ENCODE data around the gene CHST4. TPM values are rescaled to one million over a fixed set of nuclear protein-coding genes. Genes with fewer than 3 reads are reported as not detected.
"Not testable (repeated sequence)": the region's sequence is repeated elsewhere in the genome, so short reads cannot be mapped to it uniquely, and the experiment has no call there.

The CHST4 gene
- total RNA-seq, 1 donor from 2014 or later, result not detected

GRCh38 chr16:71570144-71570543, 43.9 kb downstream of the CHST4 start:
- no peak for DNase-seq

GRCh38 chr16:71572497-71573116, 46.4 kb downstream of the CHST4 start:
- no peak for DNase-seq

GRCh38 chr16:71573387-71574094, 47.3 kb downstream of the CHST4 start:
- no peak for DNase-seq

GRCh38 chr16:71574702-71575101, 48.5 kb downstream of the CHST4 start:
- DNase-seq, result no peak

GRCh38 chr16:71576971-71577370, 50.7 kb downstream of the CHST4 start, which contains the start of gene TAT:
TSS of gene TAT (minus strand) at chr16:71577092. CDS start at chr16:71576415, 677 bp downstream.
- no peak for DNase-seq

- not testable (repeated sequence) for DNase-seq
These were observed 56.3 kb downstream of the CHST4 start for GRCh38 chr16:71582553-71582848.

- DNase-seq, result no peak
These were observed 58.5 kb downstream of the CHST4 start for GRCh38 chr16:71584543-71585317.

GRCh38 chr16:71585318-71585703, 59.1 kb downstream of the CHST4 start:
- no peak for DNase-seq

Small RNA genes within 50 kb of the gene (small RNA-seq; reads per million reads assigned to genes)
- not detected for gene RNU6-1061P (ENCODE audit: low replicate concordance)

Other genes starting within 250 kb of the CHST4 start
- gene CMTR2, start 237.0 kb upstream of the CHST4 start, total RNA-seq, result 32.6 TPM
- gene CALB2, start 167.7 kb upstream of the CHST4 start, total RNA-seq, result 9.3 TPM
- not detected for gene TLE7, start 84.4 kb upstream of the CHST4 start, total RNA-seq
- 7.3 TPM for gene ZNF23, start 64.2 kb upstream of the CHST4 start, total RNA-seq
- 2.3 TPM for gene ZNF19, start 37.1 kb upstream of the CHST4 start, total RNA-seq
- gene TAT, start 50.7 kb downstream of the CHST4 start, total RNA-seq, result not detected
- 3.0 TPM for gene MARVELD3, start 99.8 kb downstream of the CHST4 start, total RNA-seq
- 6.0 TPM for gene PHLPP2, start 198.3 kb downstream of the CHST4 start, total RNA-seq